Body of pancreas (tissue), 4 donors: ENCODE measurements around the gene C1QL2.

Source experiments
- CTCF ChIP-seq, 7 experiments: fragments of 450-650 bp in 4 of 7; fragments of 200-600 bp in 3 of 7; sonication (generic) in 3 of 7; IDR thresholded peaks; one replicate each; pipeline ENCODE4 v1.5.1; 2016 to 2019; ENCODE audit warnings: antibody characterized with exemption in 7 of 7
- POLR2A ChIP-seq, 3 donors: fragments of 450-650 bp; IDR thresholded peaks; one replicate each; pipeline ENCODE4 v1.6.1; 2016; ENCODE audit warnings: antibody characterized with exemption in 3 of 3, mild to moderate bottlenecking in 2 of 3

GRCh38 chr2:119119999-119120756, 38.4 kb downstream of the C1QL2 start:
- TF ChIP-seq CTCF (IDR thresholded peaks at IDR 0.05) (no peak), POLR2A (IDR thresholded peaks at IDR 0.05) (no peak)
